DND-41 (cell line): ENCODE data around the gene TBC1D14.

ENCODE experiments used
- ATAC-seq: fragments of 200-7000 bp; cut with Tn5 transposase; 3 replicates; pipeline ENCODE4 v1.9.1; 2021; ENCODE audit warnings: low read depth; ENCODE audit not compliant: insufficient read depth
- DNase-seq: peaks from one replicate; pipeline ENCODE4 v3.0.0-alpha.2; 2020
- H2AFZ ChIP-seq: 2 replicates; pipeline ENCODE4 v1.6.0; 2012; ENCODE audit warnings: low read depth, low read length
- H3K27ac ChIP-seq: 2 replicates; pipeline ENCODE4 v1.5.1; 2012; ENCODE audit warnings: low read length, inconsistent platforms
- H3K27me3 ChIP-seq: fragments of 200-600 bp; sonication (generic); 2 replicates; pipeline ENCODE4 v1.6.0; 2012; ENCODE audit warnings: low read length, mild to moderate bottlenecking, inconsistent platforms; ENCODE audit not compliant: insufficient read depth, poor library complexity
- H3K36me3 ChIP-seq: 2 replicates; pipeline ENCODE4 v1.5.1; 2012; ENCODE audit warnings: low read length, inconsistent platforms; ENCODE audit not compliant: insufficient read depth
- H3K4me1 ChIP-seq: 2 replicates; pipeline ENCODE4 v1.5.1; 2012; ENCODE audit warnings: mild to moderate bottlenecking, low read length; ENCODE audit not compliant: insufficient read depth
- H3K4me2 ChIP-seq: 2 replicates; pipeline ENCODE4 v1.6.0; 2012; ENCODE audit warnings: mild to moderate bottlenecking, moderate library complexity, low read length, inconsistent platforms; ENCODE audit not compliant: insufficient read depth
- H3K4me3 ChIP-seq, 2 experiments: fragments of 200-600 bp in 1 of 2; shearing (Covaris generic) in 1 of 2; 2 replicates each; pipeline ENCODE4 v1.5.1; 2012 to 2016; ENCODE audit warnings: inconsistent platforms in 2 of 2, low read length in 2 of 2, mild to moderate bottlenecking in 2 of 2, low read depth in 1 of 2, moderate library complexity in 1 of 2
- H3K79me2 ChIP-seq: 2 replicates; pipeline ENCODE4 v1.6.0; 2012; ENCODE audit warnings: low read length, inconsistent platforms; ENCODE audit not compliant: insufficient read depth
- H3K9ac ChIP-seq: 2 replicates; pipeline ENCODE4 v1.6.0; 2012; ENCODE audit warnings: low read depth, mild to moderate bottlenecking, inconsistent platforms, low read length, moderate library complexity
- H3K9me3 ChIP-seq: 2 replicates; pipeline ENCODE4 v1.5.1; 2012; ENCODE audit warnings: low read length, moderate library complexity, mild to moderate bottlenecking, inconsistent platforms; ENCODE audit not compliant: insufficient read depth, severe bottlenecking
- H4K20me1 ChIP-seq: 2 replicates; pipeline ENCODE4 v1.6.0; 2012; ENCODE audit warnings: low read length; ENCODE audit not compliant: insufficient read depth
- CTCF ChIP-seq: IDR thresholded peaks from 2 replicates; pipeline ENCODE4 v1.5.1; 2012; ENCODE audit warnings: borderline replicate concordance, low read length, moderate library complexity, mild to moderate bottlenecking; ENCODE audit not compliant: poor library complexity, severe bottlenecking; ENCODE audit errors: extremely low read depth
- EZH2 ChIP-seq: IDR thresholded peaks from 3 replicates; pipeline ENCODE4 v1.6.1; 2012; ENCODE audit warnings: borderline replicate concordance, low read depth, mild to moderate bottlenecking, moderate library complexity, low read length, inconsistent platforms; ENCODE audit not compliant: severe bottlenecking

The TBC1D14 gene

DNA sequence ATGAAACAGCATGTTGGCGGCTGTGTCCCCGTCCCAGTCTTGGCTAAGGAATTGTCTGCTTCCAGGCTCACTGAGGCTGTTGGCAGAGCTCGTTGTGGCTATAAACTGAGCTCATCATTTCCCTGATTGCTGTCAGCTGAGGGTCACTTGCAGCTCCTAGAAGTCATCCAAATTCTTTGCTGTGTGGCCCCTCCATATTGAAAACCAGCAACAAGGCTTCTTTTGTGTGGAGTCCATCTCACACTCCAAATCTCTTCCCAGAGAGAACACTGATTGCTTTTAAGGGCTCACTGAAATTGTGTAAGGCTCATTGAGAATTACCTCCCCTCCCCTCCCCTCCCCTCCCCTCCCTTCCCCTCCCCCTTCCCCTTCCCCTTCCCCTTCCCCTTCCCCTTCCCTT is 23.3 kb downstream of the TBC1D14 start:
- no peak for ATAC-seq
- TF ChIP-seq EZH2 (no peak), CTCF (no peak)
- no peaks in the 10 kb centered on the region for H3K9me3 ChIP-seq
- H3K36me3 ChIP-seq, result peaks cover 23% of the 10 kb centered on the region; the same call in 1 of the 2 replicates
- H3K79me2 ChIP-seq, result peaks cover 45% of the 10 kb centered on the region
- peaks cover 38% of the 10 kb centered on the region for H4K20me1 ChIP-seq
- H3K9ac ChIP-seq, result no peak overlapping the region
- H3K27ac ChIP-seq, result no peak overlapping the region
- DNase-seq, result no peak
- H3K4me1 ChIP-seq, result no peaks in the 10 kb centered on the region
- H2AFZ ChIP-seq, result no peak overlapping the region
- H3K27me3 ChIP-seq, result no peaks in the 10 kb centered on the region
- H3K4me2 ChIP-seq, result no peak overlapping the region
- H3K4me3 ChIP-seq, result no peak overlapping the region

DNA sequence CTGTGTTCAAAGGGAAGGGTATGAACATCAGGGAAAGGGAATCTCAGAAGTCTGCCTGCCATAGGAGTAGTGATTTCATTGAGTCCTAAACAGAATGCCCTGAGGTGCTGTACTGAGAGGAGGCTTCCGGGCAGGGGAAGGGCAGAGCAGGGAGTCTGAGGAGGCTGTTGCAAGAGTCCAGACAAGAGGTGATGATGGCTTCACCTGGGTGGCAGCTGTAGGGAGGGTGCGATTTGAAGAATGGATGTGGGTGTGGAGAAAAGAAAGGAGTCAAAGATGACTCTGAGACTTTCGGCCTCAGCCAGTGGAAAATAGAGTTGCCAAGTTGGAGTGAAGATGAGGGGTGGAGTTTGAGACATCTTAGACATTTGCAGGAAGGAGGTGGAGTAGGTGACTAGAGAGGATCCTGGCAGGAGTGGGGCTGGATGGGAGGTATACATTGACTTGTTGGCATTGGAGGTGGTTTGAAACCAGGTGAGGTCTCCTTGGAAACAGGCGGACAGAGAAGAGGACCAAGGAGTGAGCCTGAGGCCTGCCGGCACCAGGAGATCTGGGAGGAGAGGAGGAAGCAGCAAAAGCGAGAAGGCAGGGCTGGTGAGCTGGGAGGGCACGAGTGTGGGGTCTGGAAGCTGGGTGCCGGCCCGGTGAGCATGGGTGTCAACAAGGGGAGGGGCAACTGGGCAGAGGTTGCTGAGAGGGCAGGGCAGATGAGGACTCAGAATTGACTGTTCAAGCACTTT is 24.2 kb downstream of the TBC1D14 start:
- H3K9ac ChIP-seq, result no peak overlapping the region

GRCh38 chr4:6935965-6936364 is 26.3 kb downstream of the TBC1D14 start:
- peaks cover 43% of the 10 kb centered on the region for H3K79me2 ChIP-seq
- H3K27me3 ChIP-seq, result no peaks in the 10 kb centered on the region
- no peak for DNase-seq
- no peak overlapping the region for H3K4me3 ChIP-seq
- H3K9ac ChIP-seq, result no peak overlapping the region
- H4K20me1 ChIP-seq, result peaks cover 37% of the 10 kb centered on the region
- no peaks in the 10 kb centered on the region for H3K4me1 ChIP-seq
- no peaks in the 10 kb centered on the region for H3K9me3 ChIP-seq
- no peak overlapping the region for H3K4me2 ChIP-seq
- no peak overlapping the region for H3K27ac ChIP-seq
- H2AFZ ChIP-seq, result no peak overlapping the region
- no peak for ATAC-seq
- H3K36me3 ChIP-seq, result peaks cover 29% of the 10 kb centered on the region
- TF ChIP-seq EZH2 (no peak), CTCF (no peak)

More for the DNA sequence above, 24.2 kb downstream of the TBC1D14 start:
- DNase-seq, result no peak
- H3K36me3 ChIP-seq, result peaks cover 28% of the 10 kb centered on the region
- no peaks in the 10 kb centered on the region for H3K4me1 ChIP-seq
- no peaks in the 10 kb centered on the region for H3K27me3 ChIP-seq
- TF ChIP-seq EZH2, result no peak
- no peak for TF ChIP-seq CTCF
- no peak overlapping the region for H3K27ac ChIP-seq
- H2AFZ ChIP-seq, result no peak overlapping the region
- no peaks in the 10 kb centered on the region for H3K9me3 ChIP-seq
- peaks cover 42% of the 10 kb centered on the region for H3K79me2 ChIP-seq
- H3K4me2 ChIP-seq, result no peak overlapping the region
- peaks cover 39% of the 10 kb centered on the region for H4K20me1 ChIP-seq
- no peak overlapping the region for H3K4me3 ChIP-seq
- ATAC-seq, result no peak
